Measurements from ENCODE around the gene SAMD11. TPM values are rescaled to one million over a fixed set of nuclear protein-coding genes. Genes with fewer than 3 reads are reported as not detected.

The SAMD11 gene
- polyA plus RNA-seq, 2 of the 4 experiments (the other 2 are of a cell fraction): 22.4 to 52.8 TPM

GRCh38 chr1:935751-936231, 12.1 kb downstream of the SAMD11 start:
- DNase-seq (ENCODE audit: low read depth in 1 of 2, low spot score in 1 of 2) (no peak), ATAC-seq (no peak), FAIRE-seq (no peak)
- CTCF ChIA-PET: no interaction called here
- H3K4me1 ChIP-seq: peaks cover 44% of the 10 kb centered on the region
- H3K9me3 ChIP-seq: no peaks in the 10 kb centered on the region
- POLR2A ChIA-PET: no interaction called here
- no peak overlapping the region for H3K4me3 ChIP-seq
- 80% methylated on average over 17 of the region's 30 CpGs for whole genome bisulfite sequencing (ENCODE audit: missing lambda C conversion rate)
- TF ChIP-seq JUNB (IDR thresholded peaks at IDR 0.05) (no peak), USF2 (IDR thresholded peaks at IDR 0.05) (no peak), FOXS1 (CRISPR knock-in tag; IDR thresholded peaks at IDR 0.05) (no peak), ZC3H11A (IDR thresholded peaks at IDR 0.05) (no peak), RNF2 (IDR thresholded peaks at IDR 0.05; ENCODE audit: borderline replicate concordance, low read depth) (no peak), KDM1A (IDR thresholded peaks at IDR 0.05; ENCODE audit: low read depth) (no peak), HOXB5 (CRISPR knock-in tag; IDR thresholded peaks at IDR 0.05) (no peak), NFE2L2 (conservative IDR thresholded peaks at IDR 0.05; ENCODE audit: low read length) (no peak), TP53 (CRISPR knock-in tag; IDR thresholded peaks at IDR 0.05) (no peak)
- H3K4me2 ChIP-seq: no peak overlapping the region
- H3K27ac ChIP-seq: no peak overlapping the region

DNA sequence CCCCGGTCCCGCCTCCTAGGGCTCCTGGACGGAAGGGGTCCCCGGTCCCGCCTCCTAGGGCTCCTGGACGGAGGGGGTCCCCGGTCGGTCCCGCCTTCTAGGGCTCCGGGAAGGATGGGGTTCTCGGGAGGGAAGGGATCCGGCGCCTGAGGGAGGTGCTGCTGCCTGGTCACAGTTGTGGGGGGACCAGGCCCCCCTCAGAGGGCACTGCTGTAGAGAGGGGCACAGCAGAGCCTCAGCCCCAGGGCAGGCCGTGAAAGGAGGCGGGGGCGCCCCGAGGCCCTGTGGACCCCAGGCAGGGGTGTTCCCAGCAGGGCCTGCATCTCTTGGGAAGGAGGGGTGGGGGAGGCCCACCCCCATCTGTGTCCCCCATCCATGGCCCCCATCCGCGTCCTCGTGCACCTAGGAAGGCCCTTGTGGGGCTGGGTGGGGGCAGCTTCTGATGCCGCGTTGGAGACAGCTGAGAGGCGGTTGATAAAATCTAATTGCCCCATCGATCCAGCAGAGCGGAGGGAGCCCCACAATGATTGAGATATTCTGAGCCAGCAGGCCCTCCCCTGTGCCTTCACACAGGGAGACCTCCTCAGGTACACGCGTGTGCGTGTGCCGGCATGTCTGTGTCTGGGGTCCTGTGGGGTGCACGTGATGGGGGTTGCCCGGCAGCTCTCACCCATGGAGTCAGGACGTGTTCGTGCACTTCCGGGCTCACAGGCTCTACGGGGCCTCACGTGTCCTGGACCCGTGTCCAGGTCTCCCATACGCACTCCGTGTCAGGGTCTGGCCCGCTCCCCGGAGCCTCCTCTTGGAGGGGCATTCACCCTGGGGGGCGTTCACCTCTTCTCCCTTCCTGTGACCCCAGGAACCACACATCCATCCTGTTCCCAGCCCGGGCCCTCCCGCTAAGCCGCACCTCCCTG, 12.9 kb downstream of the SAMD11 start:
- CTCF ChIA-PET: interaction anchor here (1.1 to 5.4 kb wide), 4 partner anchors 16 to 127 kb away, joined by 4 to 30 read pairs (median 8); no protein-coding TSS in a partner anchor

More for the DNA sequence above, 12.9 kb downstream of the SAMD11 start:
- WGBS (ENCODE audit: missing lambda C conversion rate): 93% methylated on average over 18 of the region's 45 CpGs
- no peak for DNase-seq (ENCODE audit: low read depth in 1 of 2, low spot score in 1 of 2)
- Histone ChIP-seq H3K4me1 (peaks cover 48% of the 10 kb centered on the region), H3K27ac (peak overlapping the region; percentile 100; a peak in 5 of 6 replicates), H3K4me3 (no peak overlapping the region), H3K9me3 (no peaks in the 10 kb centered on the region), H3K4me2 (no peak overlapping the region)
- FAIRE-seq: no peak
- no peak for ATAC-seq
- POLR2A ChIA-PET: no interaction called here
- no peak for TF ChIP-seq PHF8 (IDR thresholded peaks at IDR 0.05; ENCODE audit: borderline replicate concordance, low read depth)
- TF ChIP-seq KDM1A (IDR thresholded peaks at IDR 0.05; ENCODE audit: low read depth): no peak
- no peak for TF ChIP-seq ZFP36 (IDR thresholded peaks at IDR 0.05; ENCODE audit: borderline replicate concordance, partially characterized antibody)
- TF ChIP-seq HES2 (IDR thresholded peaks at IDR 0.05): no peak
- TF ChIP-seq HOXB5 (CRISPR knock-in tag; IDR thresholded peaks at IDR 0.05): no peak
- no peak for TF ChIP-seq TFCP2L1 (CRISPR knock-in tag; IDR thresholded peaks at IDR 0.05)
- TF ChIP-seq ZSCAN20 (CRISPR knock-in tag; IDR thresholded peaks at IDR 0.05): no peak
- no peak for TF ChIP-seq POLR2AphosphoS2 (conservative IDR thresholded peaks at IDR 0.05; ENCODE audit: low read length)
- no peak for TF ChIP-seq REST (IDR thresholded peaks at IDR 0.05)
- TF ChIP-seq EHMT2 (IDR thresholded peaks at IDR 0.05; ENCODE audit: low read depth): no peak
- TF ChIP-seq ZC3H11A (IDR thresholded peaks at IDR 0.05): no peak
- no peak for TF ChIP-seq POLR2A (IDR thresholded peaks at IDR 0.05; ENCODE audit: low read length)
- no peak for TF ChIP-seq TP53 (CRISPR knock-in tag; IDR thresholded peaks at IDR 0.05)
- TF ChIP-seq RARB (CRISPR knock-in tag; IDR thresholded peaks at IDR 0.05): no peak
- no peak for TF ChIP-seq CHD2 (IDR thresholded peaks at IDR 0.05; ENCODE audit: low read length, partially characterized antibody)
- no peak for TF ChIP-seq JUNB (IDR thresholded peaks at IDR 0.05)
- TF ChIP-seq, protein P1, sequence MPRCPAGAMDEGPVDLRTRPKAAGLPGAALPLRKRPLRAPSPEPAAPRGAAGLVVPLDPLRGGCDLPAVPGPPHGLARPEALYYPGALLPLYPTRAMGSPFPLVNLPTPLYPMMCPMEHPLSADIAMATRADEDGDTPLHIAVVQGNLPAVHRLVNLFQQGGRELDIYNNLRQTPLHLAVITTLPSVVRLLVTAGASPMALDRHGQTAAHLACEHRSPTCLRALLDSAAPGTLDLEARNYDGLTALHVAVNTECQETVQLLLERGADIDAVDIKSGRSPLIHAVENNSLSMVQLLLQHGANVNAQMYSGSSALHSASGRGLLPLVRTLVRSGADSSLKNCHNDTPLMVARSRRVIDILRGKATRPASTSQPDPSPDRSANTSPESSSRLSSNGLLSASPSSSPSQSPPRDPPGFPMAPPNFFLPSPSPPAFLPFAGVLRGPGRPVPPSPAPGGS (IDR thresholded peaks at IDR 0.05): no peak
- no peak for TF ChIP-seq NFE2L2 (conservative IDR thresholded peaks at IDR 0.05; ENCODE audit: low read length)
